DMS53 treated with DMSO at 0.1 percent for 48 hours (cell line): ENCODE results near the gene C18orf32.
"Not testable (repeated sequence)": the region's sequence is repeated elsewhere in the genome, so short reads cannot be mapped to it uniquely, and the experiment has no call there.

Experiments
- DNase-seq: peaks from one replicate; lab custom pipeline; 2025; ENCODE audit not compliant: unreplicated experiment; lab: John Stamatoyannopoulos, UW

The C18orf32 gene

GRCh38 chr18:49503931-49504330, 16.9 kb upstream of the C18orf32 start:
- DNase-seq: no peak

GRCh38 chr18:49500201-49500921, 13.3 kb upstream of the C18orf32 start:
- no peak for DNase-seq

- no peak for DNase-seq
Observed at GRCh38 chr18:49499046-49499637, 12.1 kb upstream of the C18orf32 start.

GRCh38 chr18:49495480-49495879, 8.4 kb upstream of the C18orf32 start:
- DNase-seq: no peak

GRCh38 chr18:49495076-49495475, 8.0 kb upstream of the C18orf32 start:
- no peak for DNase-seq

- DNase-seq: no peak
Observed at GRCh38 chr18:49494660-49495059, 7.6 kb upstream of the C18orf32 start.

GRCh38 chr18:49492694-49493033, 5.6 kb upstream of the C18orf32 start:
- no peak for DNase-seq

GRCh38 chr18:49491857-49492693, 5.0 kb upstream of the C18orf32 start, which contains the start of gene RPL17:
RPL17 (minus strand) TSS chr18:49492465.
- DNase-seq: peak; percentile 99

GRCh38 chr18:49491534-49491856, 4.5 kb upstream of the C18orf32 start:
- DNase-seq: no peak

GRCh38 chr18:49490246-49490762, 3.3 kb upstream of the C18orf32 start:
- DNase-seq: no peak

- peak; percentile 42 for DNase-seq
Observed at GRCh38 chr18:49487711-49488310, 777 bp upstream of the C18orf32 start.

- peak; percentile 73 for DNase-seq
Observed at GRCh38 chr18:49486606-49486952, 455 bp downstream of the C18orf32 start.

GRCh38 chr18:49486134-49486533, 900 bp downstream of the C18orf32 start:
- DNase-seq: no peak

- no peak for DNase-seq
Observed at GRCh38 chr18:49483198-49483597, 3.8 kb downstream of the C18orf32 start.

- DNase-seq: no peak
Observed at GRCh38 chr18:49481907-49482306, 5.1 kb downstream of the C18orf32 start.

GRCh38 chr18:49481317-49481716, 5.7 kb downstream of the C18orf32 start:
- DNase-seq: no peak

- peak; percentile 27 for DNase-seq
Observed at GRCh38 chr18:49479381-49480137, 7.5 kb downstream of the C18orf32 start.

GRCh38 chr18:49476664-49477411, 10.2 kb downstream of the C18orf32 start:
- peak; percentile 22 for DNase-seq

- DNase-seq: not testable (repeated sequence)
Observed at GRCh38 chr18:49474935-49475334, 12.1 kb downstream of the C18orf32 start.

- DNase-seq: no peak
Observed at GRCh38 chr18:49473721-49474120, 13.3 kb downstream of the C18orf32 start.
